NCI-H1694 (cell line): ENCODE data around the gene BMPER.

ENCODE experiments used
- DNase-seq: peaks from one replicate; lab custom pipeline; 2025; lab: John Stamatoyannopoulos, UW

Gene BMPER

DNA sequence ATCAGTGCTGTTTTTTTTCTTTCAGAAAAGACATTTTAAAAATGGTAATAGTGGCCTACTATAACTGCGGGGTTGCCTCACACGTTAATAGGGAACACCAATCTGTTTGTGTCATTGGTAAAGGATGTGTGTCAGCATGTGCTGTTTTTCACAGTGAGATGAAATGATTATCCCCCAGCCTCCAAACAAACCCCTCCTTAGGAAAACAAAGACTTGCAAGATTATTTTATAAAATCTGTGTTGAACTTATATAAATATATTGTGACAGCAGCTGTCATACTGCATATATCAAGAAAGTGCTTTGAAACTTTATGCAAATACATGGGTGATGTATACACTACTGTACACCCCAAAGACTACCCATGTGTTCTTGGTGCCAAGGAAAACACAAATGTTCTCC lies 125.8 kb downstream of the BMPER start:
- DNase-seq = no peak

DNA sequence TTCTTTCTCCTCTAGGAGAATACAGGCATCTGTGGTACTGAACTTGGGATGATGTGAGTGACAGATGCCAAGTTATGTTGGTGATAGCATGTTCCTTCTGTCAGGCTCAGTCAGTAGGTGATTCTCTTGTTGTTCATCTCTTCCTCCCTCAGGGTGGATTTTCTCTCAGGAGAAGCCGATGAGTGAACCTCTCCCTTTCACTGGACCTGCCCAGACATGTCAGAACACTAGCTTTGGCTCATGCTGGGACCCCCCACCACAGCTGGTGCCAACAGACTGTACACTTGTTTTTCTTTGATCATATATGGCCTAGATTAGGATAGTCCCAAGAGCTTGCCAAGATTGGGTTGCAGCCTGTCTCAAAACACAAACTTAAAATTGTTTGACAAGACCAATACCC lies 129.4 kb downstream of the BMPER start:
- DNase-seq = peak; percentile 66

DNA sequence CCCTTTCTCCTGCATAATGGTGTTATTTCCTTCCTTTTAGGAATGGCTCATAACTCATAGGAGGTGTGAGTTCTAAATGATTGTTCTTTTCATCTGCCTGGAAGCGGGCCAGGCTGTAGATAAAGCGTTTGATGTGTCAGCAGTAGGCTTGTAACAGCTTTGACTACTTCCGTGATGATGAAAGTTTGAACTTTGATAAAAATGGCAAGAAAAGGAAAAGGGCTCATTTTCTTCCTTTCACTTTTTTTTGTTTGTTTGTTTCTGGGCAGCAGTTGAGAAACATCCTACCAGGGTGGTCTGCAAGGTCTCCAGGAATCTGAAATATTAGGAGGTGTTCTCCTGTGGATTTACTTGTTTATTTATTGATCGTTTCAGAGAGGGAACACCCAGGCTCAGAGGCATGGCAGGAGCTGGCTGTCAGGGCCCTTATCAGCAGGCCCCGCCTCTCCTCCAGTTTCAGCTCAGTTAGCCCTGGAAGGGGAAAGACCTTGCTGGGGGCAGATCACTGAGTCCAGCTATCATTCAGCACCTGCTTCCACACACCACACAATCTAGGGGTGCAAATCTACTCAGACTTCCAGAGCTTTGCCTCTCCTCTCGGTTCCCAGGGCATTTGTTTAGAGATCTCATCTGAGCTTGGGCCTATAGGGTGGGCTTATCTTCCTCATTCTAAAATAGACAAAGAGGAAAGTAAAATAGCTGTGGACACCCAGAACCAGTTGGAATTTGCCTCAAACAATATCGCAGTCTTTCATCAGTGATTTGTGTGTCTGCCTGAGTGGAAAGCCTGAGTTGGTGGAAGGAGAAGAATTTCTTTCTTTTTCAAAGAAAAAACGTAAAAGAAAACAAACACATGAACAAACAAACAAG lies 130.9 kb downstream of the BMPER start:
- DNase-seq = no peak

DNA sequence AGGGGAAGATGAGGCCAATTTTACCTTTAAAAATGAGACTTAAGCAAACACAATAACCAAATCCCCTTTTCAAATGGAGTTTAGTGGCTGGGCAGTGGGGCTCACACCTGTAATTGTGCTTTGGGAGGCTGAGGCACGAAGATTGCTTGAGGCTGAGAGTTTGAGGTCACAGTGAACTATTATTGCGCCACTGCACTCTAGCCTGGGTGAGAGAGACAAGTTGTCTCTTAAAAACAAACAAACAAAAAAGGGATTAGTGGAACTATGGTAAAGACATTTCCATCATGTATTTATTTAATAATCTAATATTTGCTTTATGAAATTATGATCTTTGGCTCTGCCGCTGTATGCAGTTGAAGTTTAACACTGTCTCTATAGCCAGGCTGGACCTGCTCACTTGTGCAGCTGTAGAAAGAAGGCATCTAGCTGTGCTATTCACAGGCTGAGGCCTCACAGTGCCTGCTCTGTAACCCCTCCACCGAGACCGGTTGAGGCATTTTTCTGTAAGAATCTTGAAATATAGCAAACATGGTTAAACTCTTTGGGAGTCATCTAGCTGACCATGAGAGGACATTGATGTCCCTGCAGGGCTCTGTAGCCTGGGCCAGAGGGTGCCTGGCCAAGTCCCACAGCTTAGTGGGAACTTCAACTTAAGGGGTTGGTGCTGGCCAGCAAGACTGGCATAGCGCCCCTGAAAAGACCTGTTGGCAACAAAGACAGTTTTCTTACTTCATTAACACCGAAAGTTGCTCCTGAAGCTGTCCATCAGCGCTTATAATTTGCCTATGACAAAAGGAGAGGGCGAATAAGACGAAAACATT lies 131.8 kb downstream of the BMPER start:
- DNase-seq = no peak

DNA sequence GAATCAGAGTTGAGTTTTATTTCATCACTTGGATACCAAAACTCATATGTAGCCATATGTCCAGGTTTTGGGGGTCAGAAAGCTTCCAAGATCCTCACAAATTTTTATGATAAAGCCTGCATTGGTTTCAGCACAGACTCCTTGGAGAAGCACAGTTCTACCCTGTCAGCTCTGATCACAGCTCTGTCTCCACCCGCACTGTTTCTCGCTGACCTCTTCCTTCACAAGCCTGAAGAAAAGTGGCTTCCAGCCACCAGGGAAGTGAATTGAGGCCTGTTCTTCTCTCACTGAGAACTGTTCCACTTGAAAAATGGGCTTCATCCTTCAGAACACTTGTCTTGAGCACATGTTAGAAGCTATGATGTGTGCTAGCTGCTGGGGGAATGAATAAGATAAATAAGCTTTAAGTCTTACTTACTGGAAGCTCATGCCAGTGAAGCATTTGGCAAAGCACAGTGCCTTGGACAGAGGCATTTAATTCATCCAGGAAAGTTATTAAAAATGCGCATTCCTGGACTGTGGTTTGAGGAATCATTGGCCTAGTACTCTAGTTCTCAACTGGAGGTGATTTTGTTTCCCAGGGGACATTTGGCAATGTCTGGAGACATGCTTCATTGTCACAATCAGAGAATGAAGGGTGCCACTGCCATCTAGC lies 133.6 kb downstream of the BMPER start:
- DNase-seq = no peak

DNA sequence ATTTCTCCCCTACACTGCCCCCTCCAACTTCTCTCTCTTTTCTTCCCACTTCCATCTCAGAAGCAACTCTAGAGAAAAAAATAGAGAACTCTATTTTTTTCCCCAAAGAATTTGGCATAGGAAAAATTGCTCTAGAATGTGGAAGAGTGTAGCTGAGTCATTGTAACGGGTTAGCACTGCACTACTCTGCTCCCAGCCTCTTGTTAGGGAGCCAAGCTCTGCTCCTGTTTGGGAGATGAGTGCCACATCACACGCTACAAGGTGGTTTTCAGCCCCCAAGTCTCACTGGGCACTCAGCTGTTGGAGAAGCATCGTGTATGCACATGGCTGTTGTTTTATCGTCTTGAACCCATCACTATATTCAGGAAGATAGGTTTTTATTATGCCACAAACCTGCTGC lies 136.4 kb downstream of the BMPER start:
- no peak for DNase-seq

DNA sequence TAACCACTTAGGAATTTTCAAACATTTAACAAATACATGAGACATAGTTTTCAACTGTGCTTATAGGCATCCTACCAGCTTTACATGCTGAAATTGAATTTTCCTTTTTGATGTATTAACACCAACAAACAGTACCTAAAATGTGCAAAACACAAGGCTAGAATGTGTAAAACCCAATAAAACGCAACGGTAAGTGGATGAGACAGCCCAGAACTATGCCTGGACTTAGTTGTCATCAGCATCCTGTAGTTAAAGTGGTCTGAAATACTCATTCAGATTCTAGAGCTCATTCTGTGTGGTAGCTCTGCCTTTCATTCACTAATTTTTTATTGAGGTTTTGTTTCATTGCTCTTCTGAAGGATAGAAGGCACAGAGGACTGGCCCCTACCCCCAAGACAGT lies 137.1 kb downstream of the BMPER start:
- no peak for DNase-seq

DNA sequence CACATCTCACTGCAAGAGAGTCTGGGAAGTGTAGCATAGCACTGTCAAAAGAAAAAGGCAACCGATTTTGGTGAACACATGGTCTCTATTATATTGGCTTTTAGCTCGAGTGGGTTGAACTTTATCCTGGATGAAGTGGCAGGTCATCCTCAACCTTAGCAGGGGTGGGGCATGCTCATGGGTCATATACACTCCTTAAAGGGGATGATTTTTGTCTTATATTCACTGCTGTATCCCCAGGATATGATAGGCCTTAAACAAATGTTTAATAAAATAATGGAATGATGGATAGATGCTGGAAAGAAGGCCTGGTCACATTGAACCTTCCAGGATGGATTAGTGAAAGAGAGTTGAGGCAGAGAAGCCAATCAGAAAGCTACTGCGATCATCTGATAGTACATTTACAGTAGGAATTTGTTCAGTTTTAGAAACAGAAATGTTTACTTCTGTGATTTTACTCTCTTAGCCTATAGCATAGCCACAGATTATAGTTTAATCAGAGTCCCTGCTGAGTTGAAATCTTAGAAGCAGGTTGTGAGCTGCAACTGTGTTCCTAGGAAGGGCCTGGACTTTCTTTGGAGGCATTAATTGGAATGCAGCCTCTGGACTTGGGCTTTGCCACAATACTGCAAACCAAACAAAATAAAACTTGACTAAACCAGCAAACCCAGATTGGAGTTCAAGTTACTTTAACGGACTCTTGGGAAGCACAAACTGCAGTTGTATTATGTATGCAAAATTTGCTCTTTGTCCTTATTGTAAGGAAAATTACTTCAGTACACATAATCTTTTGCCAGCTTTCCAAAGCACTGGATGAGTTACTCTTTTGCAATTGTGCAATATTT lies 138.3 kb downstream of the BMPER start:
- no peak for DNase-seq

DNA sequence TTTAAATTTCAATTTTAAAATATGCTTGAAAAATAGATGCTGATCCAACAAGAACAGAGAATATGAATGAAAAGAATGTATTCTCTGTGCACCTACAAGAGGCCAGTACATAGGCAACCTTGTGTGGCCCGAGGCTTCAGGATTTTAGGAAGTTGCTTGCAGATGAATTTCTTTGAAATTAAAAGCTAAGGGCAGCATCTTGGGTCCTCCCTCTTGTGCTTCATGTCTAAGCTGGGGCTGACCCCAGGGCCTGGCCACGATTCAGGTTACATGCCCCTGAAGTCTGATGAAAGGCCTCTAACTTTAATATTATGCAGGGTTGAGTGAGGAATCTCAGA lies 138.9 kb downstream of the BMPER start:
- DNase-seq = no peak

DNA sequence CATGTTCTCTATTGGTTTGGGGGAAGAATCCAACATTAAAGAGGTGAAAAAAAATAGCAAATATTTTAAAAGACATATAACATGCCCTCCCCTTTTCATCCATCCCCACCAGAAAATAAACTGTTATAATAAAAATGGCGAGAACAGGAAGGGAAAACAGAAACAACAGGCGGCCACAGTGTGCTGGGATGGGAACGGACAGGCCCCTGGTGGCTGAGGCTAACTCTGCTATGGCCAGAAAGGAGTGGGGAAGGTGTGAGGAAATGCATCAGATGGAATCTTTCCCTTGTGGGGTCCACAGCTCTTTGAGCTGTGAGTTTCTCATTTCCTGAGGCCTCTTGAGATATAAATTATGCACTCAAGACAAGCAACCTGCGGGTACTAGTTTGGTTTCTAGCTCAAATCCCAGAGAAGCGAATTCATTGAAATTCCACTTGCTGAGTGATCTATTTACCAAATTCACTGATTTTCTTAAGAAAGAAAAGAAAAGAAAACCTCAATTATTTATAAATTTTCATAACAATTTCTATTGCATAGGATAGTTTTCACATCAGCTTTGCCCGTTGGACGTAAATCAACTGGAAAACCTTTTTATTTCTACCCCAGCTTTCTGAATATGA lies 139.5 kb downstream of the BMPER start:
- DNase-seq = no peak

DNA sequence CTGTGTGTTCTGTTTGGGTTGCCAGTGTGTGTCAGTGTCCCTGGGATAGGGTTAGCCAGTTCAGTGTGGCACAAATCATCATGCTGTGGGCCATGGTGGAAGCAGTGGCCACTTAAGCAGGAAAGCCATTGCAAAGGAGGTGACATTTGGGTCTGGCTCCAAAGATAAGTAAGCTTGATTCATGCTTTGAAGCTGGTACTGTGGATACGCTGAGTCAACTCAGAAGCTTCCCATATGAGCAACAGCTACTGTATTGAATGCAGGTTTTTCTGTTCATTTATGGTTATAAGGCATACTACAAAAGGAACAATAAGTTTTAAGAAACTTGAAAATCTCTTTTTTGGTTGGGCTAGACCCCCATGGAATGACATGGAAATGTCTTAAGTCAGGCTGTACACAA lies 143.1 kb downstream of the BMPER start:
- no peak for DNase-seq

DNA sequence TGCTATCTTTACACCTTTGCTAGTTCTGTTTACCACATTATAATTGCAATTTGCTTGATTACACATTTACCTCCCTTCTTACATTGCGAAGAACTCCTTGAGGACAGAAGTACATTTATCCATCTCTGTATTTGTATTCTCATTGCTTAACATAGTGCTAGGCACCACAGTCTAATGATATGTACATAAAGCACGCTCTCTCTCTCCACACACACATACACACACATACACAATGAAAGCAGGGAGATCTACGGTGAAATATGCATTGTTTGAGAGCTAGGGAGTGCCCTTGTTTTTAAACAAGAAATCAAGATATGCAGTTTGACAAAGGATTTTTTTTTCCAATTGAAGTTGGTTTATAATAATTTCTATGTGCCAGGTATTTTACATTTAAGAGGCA lies 148.7 kb downstream of the BMPER start:
- DNase-seq = no peak

DNA sequence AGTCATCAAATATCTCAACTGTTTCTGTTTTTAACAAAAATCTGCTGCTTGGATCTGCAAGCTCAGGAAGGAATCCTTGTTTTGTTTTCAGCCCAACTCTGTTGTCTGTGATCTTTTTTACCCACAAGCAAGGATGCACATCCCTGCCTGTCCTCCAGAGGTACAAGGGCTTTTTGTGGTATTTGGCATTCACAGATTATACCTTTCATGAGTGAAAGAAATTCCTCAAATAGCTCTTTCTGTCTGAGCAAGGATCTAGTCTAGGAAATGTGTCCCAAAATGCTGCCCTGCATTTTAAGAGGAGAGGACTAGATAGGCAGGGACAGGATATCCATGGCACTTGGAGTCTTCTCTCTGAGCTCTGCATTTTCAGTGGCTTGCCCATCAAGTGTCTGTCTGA lies 151.8 kb downstream of the BMPER start:
- DNase-seq = no peak

DNA sequence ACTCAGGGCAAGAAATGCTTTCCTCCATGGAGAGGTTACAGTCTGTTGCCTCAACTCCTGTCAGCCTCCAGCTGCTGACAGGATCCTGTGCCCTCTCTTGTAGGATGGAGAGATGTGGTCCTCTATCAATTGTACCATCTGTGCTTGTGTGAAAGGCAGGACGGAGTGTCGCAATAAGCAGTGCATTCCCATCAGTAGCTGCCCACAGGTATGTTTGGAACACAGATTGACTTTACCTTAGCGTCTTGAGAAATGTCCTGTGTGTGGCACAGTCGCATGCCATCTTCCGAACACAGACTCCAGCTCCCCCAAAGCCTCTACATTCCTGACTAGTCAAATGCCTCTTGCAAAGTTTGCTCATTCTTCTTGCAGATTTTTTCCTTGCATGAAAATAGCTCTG lies 152.6 kb downstream of the BMPER start:
- DNase-seq = peak; percentile 62

DNA sequence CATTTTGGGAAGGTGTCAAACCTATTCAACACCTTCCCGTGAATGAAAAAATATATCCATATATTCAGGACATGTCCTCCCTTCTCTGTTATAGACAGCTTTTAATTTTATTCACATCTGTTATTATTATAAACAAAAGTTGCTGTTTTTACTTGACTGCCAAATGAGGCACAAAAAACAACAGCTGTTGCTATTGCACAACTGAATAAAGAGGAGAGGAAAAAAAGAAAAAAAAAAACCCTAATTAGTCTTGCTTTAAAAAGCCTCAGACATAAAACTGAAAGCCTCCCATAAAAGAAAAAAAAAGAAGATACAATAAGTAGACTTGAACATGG lies 153.4 kb downstream of the BMPER start:
- DNase-seq = peak; percentile 85

DNA sequence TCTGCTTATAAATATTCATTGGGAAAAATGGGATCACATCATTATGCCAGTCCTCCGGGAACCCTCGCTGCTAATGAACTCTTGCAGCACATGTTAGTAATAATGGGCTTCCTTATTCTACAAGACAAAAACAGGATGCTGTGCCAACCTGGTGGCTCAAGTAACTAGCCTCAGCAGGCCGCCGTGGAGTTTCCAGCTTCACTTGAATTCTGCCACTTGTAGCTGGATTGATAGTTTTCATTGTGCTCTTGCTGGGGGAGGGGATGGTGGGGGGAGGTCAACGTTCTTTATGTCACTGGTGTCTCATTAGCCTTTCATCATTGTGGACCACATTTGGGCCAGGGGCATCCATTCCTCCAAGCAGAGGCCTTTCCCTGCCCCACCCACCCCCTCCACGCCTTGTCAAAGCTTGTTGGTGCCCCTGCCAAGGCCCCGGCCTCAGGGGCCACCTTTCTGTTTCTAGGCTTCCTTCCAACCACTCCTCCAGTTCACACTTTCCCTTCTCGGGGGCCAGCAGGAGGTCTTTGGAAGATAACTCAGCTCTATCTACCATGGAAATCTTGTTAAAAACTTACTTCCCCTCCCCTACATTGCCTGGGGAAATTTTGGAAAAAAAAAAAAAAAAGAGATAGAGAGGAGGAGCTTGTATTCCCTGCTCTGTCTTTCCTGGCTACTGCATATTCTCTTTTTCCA lies 153.9 kb downstream of the BMPER start:
- no peak for DNase-seq

DNA sequence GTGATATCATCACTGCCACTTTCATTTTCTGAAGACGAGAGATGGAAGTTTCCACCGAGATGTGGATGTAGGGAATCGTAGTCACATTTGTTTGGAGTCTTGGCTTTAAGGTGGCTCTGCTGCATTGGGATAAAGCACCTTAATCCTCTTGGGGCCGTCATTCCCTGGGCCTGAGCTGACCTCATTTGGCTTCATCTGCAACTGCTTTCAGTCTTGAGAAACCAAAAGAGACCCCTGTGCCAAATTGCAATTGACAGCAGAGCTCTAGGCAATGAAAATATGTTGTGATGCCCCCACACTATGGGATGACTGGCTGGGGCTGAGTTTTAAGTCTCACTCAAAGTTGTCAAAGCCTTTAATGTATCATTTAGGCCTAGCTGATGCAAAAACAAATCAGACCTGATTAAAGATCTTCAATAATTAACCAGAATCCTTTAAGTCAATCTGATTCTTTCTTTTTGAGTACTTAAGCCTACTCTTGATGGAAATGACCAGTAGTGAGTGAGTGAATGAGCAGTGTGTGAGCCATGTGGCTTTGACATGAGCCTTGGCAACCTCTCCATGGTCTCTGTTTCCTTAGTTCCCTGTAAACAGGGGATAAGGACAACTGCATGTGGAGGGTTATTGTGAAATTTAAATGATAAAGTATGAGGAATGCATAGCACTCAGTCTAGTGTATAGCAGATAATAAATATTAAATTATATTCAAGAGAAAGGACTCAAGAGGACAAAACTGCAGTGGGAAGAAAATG lies 155.0 kb downstream of the BMPER start:
- no peak for DNase-seq

DNA sequence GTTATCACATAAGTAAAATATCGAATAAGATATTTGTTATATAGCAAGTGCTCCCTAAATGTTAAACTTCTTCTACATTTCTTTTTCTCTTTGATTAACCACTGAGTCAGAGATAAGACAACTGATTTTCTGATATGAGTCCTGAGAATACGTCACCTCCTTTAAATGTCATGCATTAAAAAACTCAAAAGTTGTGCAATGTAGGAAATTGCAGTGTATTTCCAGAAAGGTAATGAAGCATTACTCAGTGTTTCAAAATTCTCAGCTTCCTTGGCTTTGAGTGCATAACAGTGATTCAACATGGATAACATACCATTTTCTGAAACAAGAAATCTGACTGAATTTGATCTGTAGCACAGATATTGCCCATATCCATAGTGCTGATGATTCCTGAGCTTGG lies 155.8 kb downstream of the BMPER start:
- DNase-seq = no peak

DNA sequence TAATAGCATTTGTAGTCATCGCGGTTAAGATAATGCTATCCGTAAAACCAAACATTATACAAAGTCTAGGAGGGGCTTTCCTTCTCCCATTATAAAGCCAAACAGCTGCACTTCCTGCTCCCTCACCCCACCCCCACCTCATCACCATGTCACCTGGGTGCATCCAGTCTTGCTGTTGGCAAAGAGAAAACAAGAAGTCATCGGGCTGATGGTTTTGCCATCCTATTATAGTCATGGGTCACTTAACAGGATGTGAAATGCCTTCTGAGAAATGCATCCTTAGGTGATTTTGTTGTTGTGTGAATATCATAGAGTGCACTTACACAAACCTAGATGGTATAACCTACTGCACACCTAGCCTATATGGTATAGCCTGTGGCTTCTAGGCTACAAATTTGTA lies 157.0 kb downstream of the BMPER start:
- DNase-seq = no peak

DNA sequence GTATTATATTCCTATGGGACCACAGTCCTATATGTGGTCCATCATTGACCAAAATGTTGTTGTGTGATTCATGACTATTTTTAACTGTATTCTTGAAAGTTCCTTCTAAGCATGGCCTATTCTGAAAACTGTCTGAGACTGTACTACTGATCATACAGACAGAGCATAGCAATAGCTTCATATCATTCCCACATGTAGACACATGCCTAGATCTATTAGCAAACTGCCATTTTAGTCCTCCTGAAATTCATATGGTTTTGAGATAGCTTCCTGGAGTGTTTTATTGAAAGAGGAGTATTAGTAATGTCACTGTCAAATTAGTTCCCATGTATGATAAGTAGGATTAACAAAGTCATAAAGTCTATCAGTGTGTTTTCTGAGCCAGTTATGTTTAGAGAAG lies 157.5 kb downstream of the BMPER start:
- no peak for DNase-seq
